Smooth muscle cell (in vitro differentiated cells): ENCODE measurements around the gene BAHCC1. TPM values are rescaled to one million over a fixed set of nuclear protein-coding genes. Genes with fewer than 3 reads are reported as not detected.

Experiments used
- DNase-seq: peaks from one replicate; lab custom pipeline; 2025; ENCODE audit not compliant: unreplicated experiment; lab: John Stamatoyannopoulos, UW
- H2AFZ ChIP-seq: fragments of 200-600 bp; sonication (generic); 2 replicates; pipeline ENCODE4 v1.6.0; 2016; ENCODE audit warnings: antibody characterized with exemption, low read depth, mild to moderate bottlenecking
- H3F3A ChIP-seq: fragments of 200-600 bp; sonication (generic); 2 replicates; pipeline ENCODE4 v1.6.0; 2017; ENCODE audit warnings: antibody characterized with exemption, low read depth
- H3K27ac ChIP-seq: fragments of 200-600 bp; sonication (generic); 2 replicates; pipeline ENCODE4 v1.5.1; 2016; ENCODE audit warnings: low read depth, mild to moderate bottlenecking
- H3K27me3 ChIP-seq: fragments of 200-600 bp; sonication (generic); 2 replicates; pipeline ENCODE4 v1.6.1; 2016; ENCODE audit warnings: low read depth, mild to moderate bottlenecking
- H3K36me3 ChIP-seq: fragments of 200-600 bp; sonication (generic); 2 replicates; pipeline ENCODE4 v1.5.1; 2016; ENCODE audit warnings: low read depth
- H3K4me1 ChIP-seq: fragments of 200-600 bp; sonication (generic); 2 replicates; pipeline ENCODE4 v1.5.1; 2016; ENCODE audit warnings: low read depth
- H3K4me2 ChIP-seq: fragments of 200-600 bp; sonication (generic); 2 replicates; pipeline ENCODE4 v1.6.0; 2016; ENCODE audit warnings: mild to moderate bottlenecking
- H3K4me3 ChIP-seq: fragments of 200-600 bp; sonication (generic); 2 replicates; pipeline ENCODE4 v1.5.1; 2016; ENCODE audit warnings: mild to moderate bottlenecking
- H3K79me2 ChIP-seq: fragments of 200-600 bp; sonication (generic); 2 replicates; pipeline ENCODE4 v1.6.0; 2016; ENCODE audit warnings: low read depth, mild to moderate bottlenecking
- H3K9ac ChIP-seq: fragments of 200-600 bp; sonication (generic); 2 replicates; pipeline ENCODE4 v1.6.0; 2016; ENCODE audit warnings: low read depth
- H3K9me3 ChIP-seq: fragments of 200-600 bp; sonication (generic); replicated peaks from 2 replicates; pipeline ENCODE4 v1.5.1; 2016; ENCODE audit warnings: low read depth
- H4K20me1 ChIP-seq: fragments of 200-600 bp; sonication (generic); 2 replicates; pipeline ENCODE4 v1.6.0; 2016; ENCODE audit warnings: low read depth
- CTCF ChIP-seq: fragments of 200-600 bp; sonication (generic); IDR thresholded peaks from 2 replicates; pipeline ENCODE4 v1.5.1; 2017; ENCODE audit warnings: borderline replicate concordance, mild to moderate bottlenecking, antibody characterized with exemption; ENCODE audit not compliant: insufficient read depth, poor library complexity, severe bottlenecking
- WGBS: methylation state at CpG from one replicate; pipeline ENCODE4 v1.1.7; 2016; ENCODE audit warnings: low lambda C conversion rate; 5-methylcytosine and 5-hydroxymethylcytosine counted together
- polyA plus RNA-seq: library from polyadenylated mRNA; unstranded; fragments of >200 nt; fragmentation: Nextera tagmentation; extraction: Ambion mirVana; gene quantifications from 2 replicates; pipeline ENCODE4 v1.2.1, GENCODE V29; 2016
- total RNA-seq: library from RNA; depleted of rRNA; stranded (reverse); fragments of >200 nt; gene quantifications from 2 replicates; pipeline ENCODE4 v1.2.3, GENCODE V29; 2014

The BAHCC1 gene
- total and polyA plus RNA-seq, 2 experiments from 2014 or later: 3.2 to 4.6 TPM

DNA sequence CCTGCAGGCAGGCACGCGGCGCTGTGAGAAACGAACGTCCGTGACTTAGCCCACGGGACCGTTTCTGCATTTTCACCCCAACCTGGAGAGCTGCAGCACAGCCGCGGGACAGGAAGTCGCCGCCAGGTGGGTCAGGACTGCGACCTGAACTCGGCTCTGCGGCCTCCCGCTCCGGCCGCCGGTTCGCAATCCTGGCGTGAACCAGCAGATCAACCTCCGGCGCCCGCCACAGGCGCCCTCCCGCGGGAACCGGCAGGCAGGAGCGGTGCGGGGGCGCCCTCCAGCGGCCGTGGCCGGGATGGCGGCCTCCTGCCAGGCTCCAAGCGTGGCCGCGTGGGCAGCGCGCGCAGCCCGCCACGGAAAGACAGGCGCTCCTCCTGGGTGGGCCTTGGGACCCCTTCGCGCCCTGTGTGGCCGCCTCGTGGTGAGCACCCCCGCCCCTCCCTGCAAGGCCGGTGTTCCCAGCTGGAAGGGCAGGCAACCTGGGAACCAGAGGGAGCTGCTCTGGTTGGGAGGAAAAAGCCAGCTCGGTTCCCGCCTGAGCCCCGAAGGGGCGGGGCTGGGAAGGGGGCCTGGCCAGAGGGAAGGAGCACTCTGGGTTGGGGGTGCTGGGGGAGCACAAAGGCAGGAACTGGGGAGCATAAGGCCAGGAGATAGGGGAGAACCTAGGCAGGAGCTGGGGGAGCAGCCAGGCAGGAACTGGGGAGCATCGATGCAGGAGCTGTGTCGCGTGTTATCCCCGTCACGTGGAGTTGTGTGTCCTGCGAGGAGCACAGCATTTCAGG lies 89.1 kb downstream of the BAHCC1 start:
- H3K79me2 ChIP-seq: no peaks in the 10 kb centered on the region
- DNase-seq: peak; percentile 76
- H4K20me1 ChIP-seq: no peaks in the 10 kb centered on the region
- H3F3A ChIP-seq: peaks cover 4% of the 10 kb centered on the region
- H3K9ac ChIP-seq: no peak overlapping the region
- peak overlapping the region; percentile 79 for H2AFZ ChIP-seq
- H3K4me2 ChIP-seq: peak overlapping the region; percentile 99
- no peaks in the 10 kb centered on the region for H3K27me3 ChIP-seq
- H3K4me3 ChIP-seq: peak overlapping the region; percentile 61
- H3K36me3 ChIP-seq: no peaks in the 10 kb centered on the region
- H3K9me3 ChIP-seq: no peaks in the 10 kb centered on the region
- WGBS: 10% methylated on average over 59 of the region's 60 CpGs
- H3K27ac ChIP-seq: no peak overlapping the region
- H3K4me1 ChIP-seq: peaks cover 26% of the 10 kb centered on the region
- peak; percentile 97 for TF ChIP-seq CTCF

- no peak for DNase-seq
- H3K4me1 ChIP-seq: peaks cover 34% of the 10 kb centered on the region
- no peak overlapping the region for H3K27ac ChIP-seq
- no peaks in the 10 kb centered on the region for H3K79me2 ChIP-seq
- no peak overlapping the region for H2AFZ ChIP-seq
- H3K4me3 ChIP-seq: no peak overlapping the region
- no peak for TF ChIP-seq CTCF
- H3K4me2 ChIP-seq: no peak overlapping the region
- H3K9ac ChIP-seq: no peak overlapping the region
- no peaks in the 10 kb centered on the region for H3F3A ChIP-seq
- no peaks in the 10 kb centered on the region for H3K36me3 ChIP-seq
- no peaks in the 10 kb centered on the region for H3K9me3 ChIP-seq
- H4K20me1 ChIP-seq: no peaks in the 10 kb centered on the region
- no peaks in the 10 kb centered on the region for H3K27me3 ChIP-seq
- WGBS: 84% methylated on average over 17 of the region's 17 CpGs
Measured at GRCh38 chr17:81486199-81486810, 91.0 kb downstream of the BAHCC1 start.

DNA sequence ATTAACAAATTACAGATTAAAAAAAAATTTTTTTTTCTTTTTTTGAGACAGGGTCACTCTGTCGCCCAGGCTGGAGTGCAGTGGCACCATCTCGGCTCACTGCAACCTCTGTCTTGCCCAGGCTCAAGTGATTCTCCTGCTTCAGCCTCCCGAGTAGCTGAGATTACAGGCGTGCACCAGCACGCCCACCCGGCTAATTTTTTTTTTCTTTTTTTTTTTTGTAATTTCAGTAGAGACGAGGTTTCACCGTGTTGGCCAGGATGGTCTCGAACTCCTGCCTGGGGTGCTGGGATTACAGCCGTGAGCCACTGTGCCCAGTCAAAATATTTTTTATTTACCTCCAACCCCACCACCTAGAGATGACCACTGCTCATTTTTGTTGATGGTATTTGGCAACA lies 91.8 kb downstream of the BAHCC1 start:
- TF ChIP-seq CTCF: no peak

More for the DNA sequence above, 91.8 kb downstream of the BAHCC1 start:
- no peaks in the 10 kb centered on the region for H3K9me3 ChIP-seq
- H2AFZ ChIP-seq: peak overlapping the region; percentile 93
- 85% methylated on average over 10 of the region's 10 CpGs for WGBS
- H3K36me3 ChIP-seq: no peaks in the 10 kb centered on the region
- no peak for DNase-seq
- no peaks in the 10 kb centered on the region for H3F3A ChIP-seq
- H3K9ac ChIP-seq: no peak overlapping the region
- peaks cover 34% of the 10 kb centered on the region for H3K4me1 ChIP-seq
- H4K20me1 ChIP-seq: no peaks in the 10 kb centered on the region
- no peaks in the 10 kb centered on the region for H3K27me3 ChIP-seq
- peak overlapping the region; percentile 70 for H3K4me3 ChIP-seq
- H3K4me2 ChIP-seq: peak overlapping the region; percentile 99
- no peak overlapping the region for H3K27ac ChIP-seq
- H3K79me2 ChIP-seq: no peaks in the 10 kb centered on the region
